ENCODE results near the gene KMO. TPM values are rescaled to one million over a fixed set of nuclear protein-coding genes. Genes with fewer than 3 reads are reported as not detected.

The KMO gene
- total and polyA plus RNA-seq, 8 donors = 0.17 to 10.7 (median 0.42) TPM

DNA sequence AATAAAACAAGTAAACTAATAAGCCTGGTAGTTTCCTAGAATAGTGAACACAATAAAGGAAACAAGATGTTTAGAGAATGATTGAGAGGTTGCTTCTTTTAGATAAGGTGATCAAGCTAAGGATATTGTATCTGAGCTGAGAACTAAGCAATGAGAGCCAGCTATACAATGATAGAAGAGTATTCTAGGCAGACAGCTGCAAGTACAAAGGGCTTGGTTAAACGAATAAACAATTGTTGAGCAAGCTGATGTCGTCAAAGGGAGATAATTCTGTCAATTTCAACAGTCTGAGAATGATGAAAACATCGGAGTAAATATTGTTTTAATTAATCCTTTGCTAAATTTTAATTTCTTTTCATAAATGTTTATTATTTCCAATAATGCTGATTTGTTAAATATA lies 7.2 kb upstream of the KMO start:
- intact Hi-C loops (cut with DNase I) = no loop called here
- Histone ChIP-seq H3K27ac (no peak overlapping the region), H3K4me3 (no peak overlapping the region), H3K36me3 (no peaks in the 10 kb centered on the region), H3K4me1 (peaks cover 0 to 4% of the 10 kb centered on the region in 2 donors), H3K9me3 (no peaks in the 10 kb centered on the region), H3K27me3 (peaks cover 13 to 23% of the 10 kb centered on the region in 2 donors)
- no peak for DNase-seq
- ATAC-seq = no peak
- TF ChIP-seq, protein P1, sequence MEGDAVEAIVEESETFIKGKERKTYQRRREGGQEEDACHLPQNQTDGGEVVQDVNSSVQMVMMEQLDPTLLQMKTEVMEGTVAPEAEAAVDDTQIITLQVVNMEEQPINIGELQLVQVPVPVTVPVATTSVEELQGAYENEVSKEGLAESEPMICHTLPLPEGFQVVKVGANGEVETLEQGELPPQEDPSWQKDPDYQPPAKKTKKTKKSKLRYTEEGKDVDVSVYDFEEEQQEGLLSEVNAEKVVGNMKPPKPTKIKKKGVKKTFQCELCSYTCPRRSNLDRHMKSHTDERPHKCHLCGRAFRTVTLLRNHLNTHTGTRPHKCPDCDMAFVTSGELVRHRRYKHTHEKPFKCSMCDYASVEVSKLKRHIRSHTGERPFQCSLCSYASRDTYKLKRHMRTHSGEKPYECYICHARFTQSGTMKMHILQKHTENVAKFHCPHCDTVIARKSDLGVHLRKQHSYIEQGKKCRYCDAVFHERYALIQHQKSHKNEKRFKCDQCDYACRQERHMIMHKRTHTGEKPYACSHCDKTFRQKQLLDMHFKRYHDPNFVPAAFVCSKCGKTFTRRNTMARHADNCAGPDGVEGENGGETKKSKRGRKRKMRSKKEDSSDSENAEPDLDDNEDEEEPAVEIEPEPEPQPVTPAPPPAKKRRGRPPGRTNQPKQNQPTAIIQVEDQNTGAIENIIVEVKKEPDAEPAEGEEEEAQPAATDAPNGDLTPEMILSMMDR (IDR thresholded peaks at IDR 0.05) = no peak

DNA sequence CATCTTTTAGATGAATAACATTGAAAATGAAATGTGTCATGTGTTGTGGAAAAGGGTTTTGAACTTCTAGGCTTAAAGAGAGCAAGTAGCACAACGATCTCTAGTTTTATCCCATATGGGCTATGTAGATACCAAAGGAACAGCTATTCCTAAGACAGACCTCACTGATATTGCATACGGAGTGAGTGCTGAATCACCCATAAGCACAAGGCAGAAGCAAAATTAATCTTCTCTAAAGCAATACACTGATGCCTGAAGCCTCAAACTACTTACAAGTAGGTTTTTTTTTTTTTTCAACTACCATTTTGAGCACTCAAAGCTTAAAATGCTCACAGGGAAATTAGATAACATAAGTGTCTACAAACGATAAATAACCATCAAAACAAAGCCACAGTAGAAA lies 5.0 kb upstream of the KMO start:
- ATAC-seq (no peak), DNase-seq (no peak)
- no peaks in the 10 kb centered on the region for H3K9me3 ChIP-seq
- intact Hi-C loops (cut with DNase I) = no loop called here
- H3K27ac ChIP-seq = no peak overlapping the region
- H3K36me3 ChIP-seq = no peaks in the 10 kb centered on the region
- no peak overlapping the region for H3K4me3 ChIP-seq
- peaks cover 8 to 17% of the 10 kb centered on the region in 2 donors for H3K27me3 ChIP-seq
- TF ChIP-seq, protein P1 (IDR thresholded peaks at IDR 0.05) = no peak
- H3K4me1 ChIP-seq = peaks cover 0 to 8% of the 10 kb centered on the region in 2 donors

DNA sequence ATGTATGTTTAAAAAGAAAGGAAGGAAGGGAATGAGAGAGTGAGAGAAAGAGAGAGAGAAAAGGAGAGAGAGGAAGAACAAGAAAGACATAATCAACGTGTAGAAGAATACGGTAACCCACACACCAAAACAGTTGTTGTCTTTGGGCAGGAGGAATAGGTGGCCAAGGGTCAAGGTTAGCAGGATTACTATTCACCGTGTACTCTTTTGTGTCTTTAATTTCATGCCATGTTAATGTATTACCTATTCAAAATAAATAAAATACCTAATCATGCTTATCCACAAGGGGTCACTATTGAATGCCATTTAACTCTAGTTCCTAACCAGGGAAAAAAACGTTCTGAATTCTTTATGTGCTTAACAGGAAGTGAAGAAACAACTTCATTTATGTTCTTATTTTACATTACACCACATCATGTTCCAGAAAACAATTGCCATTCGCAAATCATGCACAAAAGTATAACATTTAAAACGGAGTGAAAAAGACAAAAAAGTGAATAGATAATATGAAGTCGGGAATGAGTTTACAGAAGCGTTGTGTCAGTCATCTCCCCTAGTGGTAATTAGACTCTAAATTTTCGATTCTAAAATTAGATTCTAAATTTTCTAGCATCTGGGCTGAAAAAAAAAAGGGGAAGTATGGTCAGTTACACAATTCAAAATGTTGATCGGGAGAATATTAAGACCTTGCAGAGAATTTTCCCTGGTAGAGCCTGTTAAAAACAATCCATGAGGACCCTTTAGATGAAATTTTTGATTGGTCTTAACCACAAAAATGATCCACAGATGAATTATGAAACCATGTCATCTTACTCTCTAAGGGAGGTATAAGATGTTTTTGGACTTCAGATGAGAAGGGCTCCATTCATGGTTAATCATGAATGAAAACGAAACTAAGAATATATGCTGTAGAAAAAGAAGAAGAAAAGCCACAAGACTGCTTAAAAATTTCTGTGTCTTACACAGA lies 700 bp upstream of the KMO start:
- H3K4me3 ChIP-seq = peak overlapping the region; percentile 38 to 47
- DNase-seq (peak in 2 of 4 donors; percentile 68 to 72), ATAC-seq (peak; percentile 97)
- TF ChIP-seq, protein P1 (IDR thresholded peaks at IDR 0.05) = peak; percentile 34 to 51
- H3K27me3 ChIP-seq = no peaks in the 10 kb centered on the region
- H3K36me3 ChIP-seq = no peaks in the 10 kb centered on the region
- intact Hi-C loops (cut with DNase I) = loop anchor here in 1 of 2 donors (10.0 kb wide), 2 partner anchors 93 to 293 kb away; no protein-coding TSS in a partner anchor
- H3K27ac ChIP-seq = peak overlapping the region; percentile 67 to 83
- H3K9me3 ChIP-seq = no peaks in the 10 kb centered on the region
- H3K4me1 ChIP-seq = peaks cover 0 to 8% of the 10 kb centered on the region in 2 donors

DNA sequence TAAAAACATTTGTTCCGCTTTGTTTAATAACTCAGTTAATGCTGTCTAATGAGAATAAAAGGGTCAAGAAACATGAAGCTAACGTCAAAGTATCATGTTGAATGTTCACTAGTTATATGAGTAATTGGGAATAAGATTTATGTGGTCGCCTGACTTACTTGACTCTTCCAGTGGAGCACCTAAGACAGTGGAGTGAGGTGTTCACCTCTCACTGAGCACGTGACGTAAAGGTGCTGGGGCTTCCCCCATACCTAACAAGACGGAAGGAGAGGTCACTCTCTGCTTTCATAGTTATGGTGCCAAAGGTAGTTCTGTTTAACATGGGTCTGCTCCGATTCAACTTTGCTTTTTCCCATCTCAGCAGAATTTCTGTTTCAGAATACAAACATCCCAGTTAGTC lies 686 bp downstream of the KMO start:
- Histone ChIP-seq H3K9me3 (no peaks in the 10 kb centered on the region), H3K36me3 (no peaks in the 10 kb centered on the region), H3K27me3 (no peaks in the 10 kb centered on the region), H3K4me3 (peak overlapping the region in 1 of 2 donors; percentile 47), H3K4me1 (peaks cover 0 to 8% of the 10 kb centered on the region in 2 donors), H3K27ac (peak overlapping the region; percentile 67 to 83)
- intact Hi-C loops (cut with DNase I) = loop anchor here in 1 of 2 donors (10.0 kb wide), 2 partner anchors 92 to 292 kb away; no protein-coding TSS in a partner anchor
- ATAC-seq (no peak), DNase-seq (no peak)
- TF ChIP-seq, protein P1 (IDR thresholded peaks at IDR 0.05) = no peak

Measured in left lung (tissue), 10 donors.